Peyer's patch (tissue), 4 donors: ENCODE results near the gene TM9SF1.

Experiments
- POLR2A ChIP-seq, 2 donors: fragments of 450-650 bp; IDR thresholded peaks; one replicate each; pipeline ENCODE4 v1.5.1; 2017; ENCODE audit warnings: antibody characterized with exemption in 2 of 2, mild to moderate bottlenecking in 2 of 2, moderate library complexity in 2 of 2
- TF ChIP-seq, protein P1 (sequence below), 6 experiments: fragments of 450-650 bp in 4 of 6; fragments of 200-600 bp in 2 of 6; sonication (generic) in 1 of 6; IDR thresholded peaks; one replicate each; pipeline ENCODE4 v1.5.1; 2017 to 2019; ENCODE audit warnings: antibody characterized with exemption in 6 of 6, mild to moderate bottlenecking in 3 of 6, moderate library complexity in 1 of 6

DNA sequence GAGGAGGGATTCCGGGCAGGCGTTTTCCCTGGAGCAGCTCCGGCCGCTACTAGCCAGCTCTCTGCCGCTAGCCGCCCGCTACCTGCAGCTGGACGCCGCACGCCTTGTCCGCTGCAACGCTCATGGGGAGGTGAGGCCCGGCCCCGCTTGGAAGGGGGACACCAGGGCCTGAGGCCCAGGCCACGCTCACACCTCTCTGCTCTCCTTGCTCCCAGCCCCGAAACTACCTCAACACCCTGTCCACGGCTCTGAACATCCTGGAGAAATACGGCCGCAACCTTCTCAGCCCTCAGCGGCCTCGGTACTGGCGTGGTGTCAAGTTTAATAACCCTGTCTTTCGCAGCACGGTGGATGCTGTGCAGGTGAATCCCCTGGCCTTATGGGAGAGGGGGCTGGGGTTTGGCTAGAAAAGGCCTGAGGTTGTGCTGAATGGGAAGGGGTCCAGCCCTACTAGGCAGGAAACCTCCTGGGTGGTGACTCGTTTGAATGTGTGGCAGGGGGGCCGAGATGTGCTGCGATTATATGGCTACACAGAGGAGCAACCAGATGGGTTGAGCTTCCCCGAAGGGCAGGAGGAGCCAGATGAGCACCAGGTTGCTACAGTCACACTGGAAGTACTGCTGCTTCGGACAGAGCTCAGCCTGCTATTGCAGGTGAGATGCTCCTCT lies 47.3 kb downstream of the TM9SF1 start:
- TF ChIP-seq POLR2A (IDR thresholded peaks at IDR 0.05): no peak
- TF ChIP-seq, protein P1, sequence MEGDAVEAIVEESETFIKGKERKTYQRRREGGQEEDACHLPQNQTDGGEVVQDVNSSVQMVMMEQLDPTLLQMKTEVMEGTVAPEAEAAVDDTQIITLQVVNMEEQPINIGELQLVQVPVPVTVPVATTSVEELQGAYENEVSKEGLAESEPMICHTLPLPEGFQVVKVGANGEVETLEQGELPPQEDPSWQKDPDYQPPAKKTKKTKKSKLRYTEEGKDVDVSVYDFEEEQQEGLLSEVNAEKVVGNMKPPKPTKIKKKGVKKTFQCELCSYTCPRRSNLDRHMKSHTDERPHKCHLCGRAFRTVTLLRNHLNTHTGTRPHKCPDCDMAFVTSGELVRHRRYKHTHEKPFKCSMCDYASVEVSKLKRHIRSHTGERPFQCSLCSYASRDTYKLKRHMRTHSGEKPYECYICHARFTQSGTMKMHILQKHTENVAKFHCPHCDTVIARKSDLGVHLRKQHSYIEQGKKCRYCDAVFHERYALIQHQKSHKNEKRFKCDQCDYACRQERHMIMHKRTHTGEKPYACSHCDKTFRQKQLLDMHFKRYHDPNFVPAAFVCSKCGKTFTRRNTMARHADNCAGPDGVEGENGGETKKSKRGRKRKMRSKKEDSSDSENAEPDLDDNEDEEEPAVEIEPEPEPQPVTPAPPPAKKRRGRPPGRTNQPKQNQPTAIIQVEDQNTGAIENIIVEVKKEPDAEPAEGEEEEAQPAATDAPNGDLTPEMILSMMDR (IDR thresholded peaks at IDR 0.05): no peak
